ENCODE results near the gene ZNF426.

Gene ZNF426

GRCh38 chr19:9494096-9494495 lies 44.3 kb downstream of the ZNF426 start:
- no peak for DNase-seq

- no peak for DNase-seq
Observed at GRCh38 chr19:9487016-9487415, 51.4 kb downstream of the ZNF426 start.

- DNase-seq, result no peak
Observed at GRCh38 chr19:9485140-9485539, 53.3 kb downstream of the ZNF426 start.

DNA sequence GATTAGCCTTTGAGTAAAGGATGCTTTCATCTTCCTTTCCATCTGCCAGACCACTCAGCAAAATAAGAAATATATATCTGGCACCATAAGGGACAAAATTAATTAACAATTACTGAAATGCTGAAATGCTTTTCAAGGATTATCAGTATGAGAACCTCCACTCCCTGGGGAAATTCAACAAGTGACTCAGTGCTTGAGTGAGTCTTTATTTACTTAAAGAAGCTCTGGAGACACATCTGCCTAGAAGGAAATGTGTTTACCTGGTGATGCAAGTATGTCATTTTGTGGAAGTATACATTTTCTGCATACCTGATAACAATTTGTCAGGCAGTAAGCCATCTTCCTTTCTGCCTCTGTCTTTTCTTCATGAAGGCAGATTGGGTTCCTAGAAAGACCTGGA lies 63.5 kb downstream of the ZNF426 start:
- no peak for DNase-seq

Data from GDM1 (cell line).